Measurements from ENCODE around the gene AMBP. TPM values are rescaled to one million over a fixed set of nuclear protein-coding genes. Genes with fewer than 3 reads are reported as not detected.

The AMBP gene
- total RNA-seq, 1 experiment from 2014 or later = 0.20 TPM

GRCh38 chr9:114096866-114097612 lies 18.9 kb upstream of the AMBP start:
- TF ChIP-seq CTCF (conservative IDR thresholded peaks at IDR 0.05) = no peak
- no peak overlapping the region for H2AFZ ChIP-seq (ENCODE audit: low read length)
- no peak overlapping the region for H3K4me2 ChIP-seq (ENCODE audit: insufficient read depth, insufficient read length, low read length)
- H2AK5ac ChIP-seq (ENCODE audit: insufficient read length, low read length) = no peak overlapping the region
- no peaks in the 10 kb centered on the region for H3K79me2 ChIP-seq (ENCODE audit: insufficient read depth, low read length)
- H3K27ac ChIP-seq (ENCODE audit: insufficient read length, low read depth, low read length) = no peak overlapping the region
- H2BK12ac ChIP-seq (ENCODE audit: insufficient read length, low read depth, low read length) = no peak overlapping the region
- H4K5ac ChIP-seq (ENCODE audit: insufficient read length, low read depth, low read length) = no peak overlapping the region
- H2BK120ac ChIP-seq (ENCODE audit: low read depth, low read length, poor library complexity, severe bottlenecking) = no peak overlapping the region
- peaks cover 7% of the 10 kb centered on the region for H3K23me2 ChIP-seq (ENCODE audit: insufficient read length, low read depth, low read length, poor library complexity, severe bottlenecking)
- no peaks in the 10 kb centered on the region for H3K79me1 ChIP-seq (ENCODE audit: insufficient read depth, low read depth, low read length, poor library complexity, severe bottlenecking)
- Mint-ChIP-seq H3K27me3 (ENCODE audit: low read depth) (peaks cover 56% of the 10 kb centered on the region), H3K4me1 (peaks cover 8 to 22% of the 10 kb centered on the region in 2 experiments), H3K27ac (no peak overlapping the region; a peak in 1 of 7 replicates), H3K4me3 (peak overlapping the region; percentile 74 to 77), H3K9me3 (peaks cover 5 to 6% of the 10 kb centered on the region in 2 experiments), H3K36me3 (ENCODE audit: insufficient read depth in 1 of 3, low read depth in 3 of 3) (peaks cover 3 to 11% (median 3%) of the 10 kb centered on the region in 3 experiments; a peak in 6 of 7 replicates)
- no peaks in the 10 kb centered on the region for H3K9me3 ChIP-seq (ENCODE audit: control insufficient read depth, low read depth, low read length)
- peaks cover 3% of the 10 kb centered on the region; the same call in 1 of the 2 replicates for H3K27me3 ChIP-seq (ENCODE audit: insufficient read depth, low read length)
- H4K91ac ChIP-seq (ENCODE audit: insufficient read length, low read depth, low read length) = no peak overlapping the region
- no peak for DNase-seq
- no peak overlapping the region for H3K4ac ChIP-seq (ENCODE audit: low read depth, low read length)
- no CpG with 5 or more reads among the region's 14 CpGs for WGBS (ENCODE audit: extremely low coverage, insufficient read length, low lambda C conversion rate)
- no peak overlapping the region for H3T11ph ChIP-seq (ENCODE audit: low read length)
- H3K4me1 ChIP-seq (ENCODE audit: insufficient read depth, low read length) = 0 out of 2 replicates have a peak, but pooled peaks cover 2% of the 10 kb centered on the region
- no peaks in the 10 kb centered on the region for H4K20me1 ChIP-seq (ENCODE audit: control insufficient read depth, insufficient read depth, insufficient read length)
- H4K8ac ChIP-seq (replicated peaks; ENCODE audit: insufficient read length, low read depth, low read length) = no peak overlapping the region
- H3K9ac ChIP-seq (ENCODE audit: extremely low read depth, insufficient read length, low read length) = no peak overlapping the region
- H3K14ac ChIP-seq (ENCODE audit: insufficient read depth, low read length) = no peak overlapping the region
- H2BK20ac ChIP-seq (ENCODE audit: low read depth, low read length, poor library complexity, severe bottlenecking) = no peak overlapping the region
- no peak overlapping the region for H2BK15ac ChIP-seq (ENCODE audit: low read depth, low read length)
- no peak overlapping the region for H3K56ac ChIP-seq (ENCODE audit: insufficient read length, low read depth, low read length)
- H2BK5ac ChIP-seq (ENCODE audit: insufficient read length, low read length) = no peak overlapping the region
- H3K18ac ChIP-seq (ENCODE audit: insufficient read length, low read depth, low read length) = no peak overlapping the region
- no peak overlapping the region for H3K23ac ChIP-seq (ENCODE audit: insufficient read length, low read depth, low read length)
